Neural progenitor cell (in vitro differentiated cells): ENCODE data around the gene AP2B1.

Source experiments
- EZH2 ChIP-seq: fragments of 200-600 bp; sonication (generic); IDR thresholded peaks from 2 replicates; pipeline ENCODE4 v1.6.1; 2017; ENCODE audit warnings: antibody characterized with exemption, mild to moderate bottlenecking, moderate library complexity
- EZH2phosphoT487 ChIP-seq: fragments of 200-600 bp; sonication (generic); IDR thresholded peaks from 2 replicates; pipeline ENCODE4 v1.6.1; 2017; ENCODE audit warnings: antibody characterized with exemption
- TF ChIP-seq, protein P1 (sequence below): fragments of 200-600 bp; sonication (generic); IDR thresholded peaks from 2 replicates; pipeline ENCODE4 v1.5.1; 2017; ENCODE audit warnings: antibody characterized with exemption, mild to moderate bottlenecking

DNA sequence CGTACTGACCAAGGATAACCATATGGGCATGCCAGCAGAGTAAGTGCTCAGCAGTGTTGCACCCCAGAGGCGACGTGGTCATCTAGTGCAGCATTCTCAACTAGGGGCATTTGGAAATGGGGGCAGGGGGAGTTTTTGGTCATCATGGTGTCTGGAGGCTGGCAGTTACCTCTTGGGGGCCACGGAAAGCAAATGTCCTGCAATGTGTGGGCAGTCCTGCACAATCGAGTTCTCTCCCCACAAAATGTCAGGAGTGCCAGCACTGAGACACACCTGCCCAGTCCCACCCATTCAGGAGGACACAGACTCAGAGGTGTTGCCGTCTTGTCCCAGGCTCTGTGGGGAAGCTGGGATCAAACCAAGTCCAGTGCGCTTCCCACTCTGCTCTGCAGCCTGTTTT, 147.3 kb downstream of the AP2B1 start:
- TF ChIP-seq, protein P1, sequence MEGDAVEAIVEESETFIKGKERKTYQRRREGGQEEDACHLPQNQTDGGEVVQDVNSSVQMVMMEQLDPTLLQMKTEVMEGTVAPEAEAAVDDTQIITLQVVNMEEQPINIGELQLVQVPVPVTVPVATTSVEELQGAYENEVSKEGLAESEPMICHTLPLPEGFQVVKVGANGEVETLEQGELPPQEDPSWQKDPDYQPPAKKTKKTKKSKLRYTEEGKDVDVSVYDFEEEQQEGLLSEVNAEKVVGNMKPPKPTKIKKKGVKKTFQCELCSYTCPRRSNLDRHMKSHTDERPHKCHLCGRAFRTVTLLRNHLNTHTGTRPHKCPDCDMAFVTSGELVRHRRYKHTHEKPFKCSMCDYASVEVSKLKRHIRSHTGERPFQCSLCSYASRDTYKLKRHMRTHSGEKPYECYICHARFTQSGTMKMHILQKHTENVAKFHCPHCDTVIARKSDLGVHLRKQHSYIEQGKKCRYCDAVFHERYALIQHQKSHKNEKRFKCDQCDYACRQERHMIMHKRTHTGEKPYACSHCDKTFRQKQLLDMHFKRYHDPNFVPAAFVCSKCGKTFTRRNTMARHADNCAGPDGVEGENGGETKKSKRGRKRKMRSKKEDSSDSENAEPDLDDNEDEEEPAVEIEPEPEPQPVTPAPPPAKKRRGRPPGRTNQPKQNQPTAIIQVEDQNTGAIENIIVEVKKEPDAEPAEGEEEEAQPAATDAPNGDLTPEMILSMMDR = no peak
- no peak for TF ChIP-seq EZH2phosphoT487
- TF ChIP-seq EZH2 = no peak
